Effector memory CD8-positive, alpha-beta T cell (primary cell): ENCODE measurements around the gene OGFOD2.
A peak's percentile ranks its signal among the peaks of the same experiment; 100 is the strongest.

Experiments used
- ATAC-seq: fragments of 150-1000 bp; cut with Tn5 transposase; replicated peaks from 2 replicates; pipeline ENCODE4 v1.10.0; 2021; ENCODE audit warnings: mild to moderate bottlenecking, moderate library complexity
- DNase-seq, 3 experiments: peaks; one replicate each; pipeline ENCODE4 v3.0.0; 2021
- H3K27ac Mint-ChIP-seq, 2 donors: one replicate each; pipeline ENCODE4 v1.8.0; 2022; ENCODE audit warnings: mild to moderate bottlenecking in 2 of 2, mixed read lengths in 2 of 2, moderate library complexity in 2 of 2
- H3K27me3 Mint-ChIP-seq, 2 donors: one replicate each; pipeline ENCODE4 v1.8.0; 2022; ENCODE audit warnings: mixed read lengths in 2 of 2
- H3K36me3 Mint-ChIP-seq: one replicate; pipeline ENCODE4 v1.8.0; 2022; ENCODE audit warnings: mild to moderate bottlenecking, moderate library complexity, mixed read lengths; ENCODE audit not compliant: insufficient read depth
- H3K4me1 Mint-ChIP-seq, 2 donors: one replicate each; pipeline ENCODE4 v1.8.0; 2022; ENCODE audit warnings: low read depth in 2 of 2, mixed read lengths in 2 of 2
- H3K4me3 Mint-ChIP-seq, 2 donors: one replicate each; pipeline ENCODE4 v1.8.0; 2022; ENCODE audit warnings: mild to moderate bottlenecking in 2 of 2, mixed read lengths in 2 of 2, moderate library complexity in 2 of 2
- H3K9me3 Mint-ChIP-seq, 2 donors: one replicate each; pipeline ENCODE4 v1.8.0; 2022; ENCODE audit warnings: mixed read lengths in 2 of 2

The OGFOD2 gene

GRCh38 chr12:122975790-122976647, 975 bp downstream of the OGFOD2 start:
- H3K36me3 Mint-ChIP-seq: peaks cover 17% of the 10 kb centered on the region
- ATAC-seq (no peak), DNase-seq (no peak)
- peak overlapping the region; percentile 98 to 99 for H3K4me3 Mint-ChIP-seq
- H3K9me3 Mint-ChIP-seq: no peaks in the 10 kb centered on the region
- H3K4me1 Mint-ChIP-seq: peaks cover 26% of the 10 kb centered on the region in 2 donors
- H3K27ac Mint-ChIP-seq: peak overlapping the region; percentile 98 to 99
- no peaks in the 10 kb centered on the region for H3K27me3 Mint-ChIP-seq

DNA sequence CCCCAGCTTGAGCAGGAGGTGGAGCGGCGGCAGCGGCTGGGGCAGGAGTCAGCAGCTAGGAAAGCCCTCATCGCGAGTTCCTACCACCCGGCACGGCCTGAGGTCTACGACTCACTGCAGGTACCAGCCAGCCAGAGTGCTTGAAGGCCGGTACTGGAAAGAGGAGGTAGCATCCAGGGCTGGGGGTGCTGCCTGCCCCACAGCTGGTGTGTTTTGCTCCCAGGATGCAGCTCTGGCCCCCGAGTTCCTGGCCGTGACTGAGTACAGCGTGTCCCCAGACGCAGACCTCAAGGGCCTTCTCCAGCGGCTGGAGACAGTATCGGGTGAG, 1.6 kb downstream of the OGFOD2 start:
- Mint-ChIP-seq H3K9me3 (no peaks in the 10 kb centered on the region), H3K36me3 (peaks cover 22% of the 10 kb centered on the region), H3K27ac (peak overlapping the region in 1 of 2 donors; percentile 99), H3K27me3 (no peaks in the 10 kb centered on the region), H3K4me1 (peaks cover 30% of the 10 kb centered on the region in 2 donors), H3K4me3 (peak overlapping the region; percentile 98 to 99)
- no peak for ATAC-seq
- DNase-seq: no peak

DNA sequence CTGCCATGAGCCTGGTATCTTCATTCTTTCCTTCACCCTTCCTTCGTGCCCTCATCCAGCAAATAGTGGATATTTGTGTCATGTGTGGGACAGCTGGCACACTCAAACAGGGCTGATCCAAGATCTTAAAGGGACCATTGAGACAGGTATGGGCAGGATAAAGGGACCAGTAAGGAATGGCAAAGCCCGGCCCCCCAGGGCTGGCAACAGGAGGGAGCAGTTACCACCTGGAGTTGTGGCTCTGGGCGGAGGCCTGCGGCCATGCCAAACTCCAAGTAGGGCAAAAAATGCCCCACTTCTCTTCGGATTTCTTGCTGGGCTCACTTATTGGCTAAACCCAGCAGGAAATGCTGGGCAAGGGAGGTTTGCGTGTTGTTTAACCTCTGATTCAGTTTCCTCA, 2.1 kb downstream of the OGFOD2 start:
- Mint-ChIP-seq H3K27me3 (no peaks in the 10 kb centered on the region), H3K27ac (no peak overlapping the region), H3K4me1 (peaks cover 30 to 35% of the 10 kb centered on the region in 2 donors), H3K4me3 (peak overlapping the region; percentile 98 to 99), H3K36me3 (peaks cover 28% of the 10 kb centered on the region), H3K9me3 (no peaks in the 10 kb centered on the region)
- ATAC-seq (no peak), DNase-seq (no peak)

GRCh38 chr12:122977655-122978392, 2.8 kb downstream of the OGFOD2 start:
- Mint-ChIP-seq H3K4me3 (peak overlapping the region in 1 of 2 donors; percentile 99), H3K27ac (no peak overlapping the region)

GRCh38 chr12:122978507-122978955, 3.5 kb downstream of the OGFOD2 start:
- peak overlapping the region in 1 of 2 donors; percentile 99 for H3K4me3 Mint-ChIP-seq
- peaks cover 40 to 41% of the 10 kb centered on the region in 2 donors for H3K4me1 Mint-ChIP-seq
- peaks cover 33% of the 10 kb centered on the region for H3K36me3 Mint-ChIP-seq
- DNase-seq (no peak), ATAC-seq (no peak)
- H3K27me3 Mint-ChIP-seq: no peaks in the 10 kb centered on the region
- H3K9me3 Mint-ChIP-seq: no peaks in the 10 kb centered on the region
- no peak overlapping the region for H3K27ac Mint-ChIP-seq

More at GRCh38 chr12:122977655-122978392, 2.8 kb downstream of the OGFOD2 start:
- Mint-ChIP-seq H3K36me3 (peaks cover 31% of the 10 kb centered on the region), H3K4me1 (peaks cover 34 to 35% of the 10 kb centered on the region in 2 donors), H3K9me3 (no peaks in the 10 kb centered on the region), H3K27me3 (no peaks in the 10 kb centered on the region)
- no peak for DNase-seq
- ATAC-seq: no peak

DNA sequence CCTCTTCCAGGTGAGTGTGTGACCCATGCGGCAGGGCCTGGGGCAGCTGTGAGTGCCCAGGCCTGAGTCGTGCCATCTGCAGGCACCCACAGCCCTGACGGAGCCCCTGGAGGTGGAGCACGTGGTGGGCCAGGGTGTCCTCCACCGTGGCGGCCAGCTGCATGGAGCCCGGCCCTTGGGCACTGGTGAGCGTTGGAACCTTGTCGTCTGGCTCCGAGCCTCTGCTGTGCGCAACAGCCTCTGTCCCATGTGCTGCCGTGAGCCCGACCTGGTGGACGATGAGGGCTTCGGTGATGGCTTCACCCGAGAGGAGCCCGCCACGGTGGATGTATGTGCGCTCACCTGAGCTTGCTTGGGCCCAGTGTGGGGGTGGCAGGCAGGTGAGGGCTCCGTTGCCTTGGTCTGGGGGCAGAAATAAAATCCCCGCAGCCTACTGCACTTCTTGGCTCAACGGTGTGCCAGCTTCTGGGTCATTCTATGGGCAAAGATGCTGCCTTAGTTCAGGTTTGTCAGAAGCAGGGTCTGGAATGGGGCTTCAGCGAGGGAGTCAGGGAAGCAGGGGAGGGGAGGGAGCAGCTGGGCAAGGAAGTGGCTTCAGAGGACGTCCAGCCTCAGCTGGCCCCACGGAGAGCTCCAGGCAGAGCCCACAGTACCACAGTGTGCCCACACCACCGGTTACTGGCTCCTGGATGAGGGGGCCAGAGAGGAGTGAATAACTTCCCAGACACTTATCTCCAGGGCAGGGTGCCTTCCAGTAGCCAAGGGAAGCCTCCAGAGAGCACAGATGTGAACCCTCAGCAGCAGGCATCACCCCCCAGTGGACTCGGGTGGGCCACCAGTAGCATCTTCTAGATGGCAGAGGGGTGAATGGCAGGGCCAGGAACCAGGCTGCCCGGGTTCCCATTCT, 4.2 kb downstream of the OGFOD2 start:
- DNase-seq (no peak), ATAC-seq (no peak)
- Mint-ChIP-seq H3K36me3 (peaks cover 30% of the 10 kb centered on the region), H3K9me3 (no peaks in the 10 kb centered on the region), H3K27ac (peak overlapping the region; percentile 65 to 70), H3K27me3 (no peaks in the 10 kb centered on the region), H3K4me1 (peaks cover 41 to 43% of the 10 kb centered on the region in 2 donors), H3K4me3 (peak overlapping the region; percentile 91)

DNA sequence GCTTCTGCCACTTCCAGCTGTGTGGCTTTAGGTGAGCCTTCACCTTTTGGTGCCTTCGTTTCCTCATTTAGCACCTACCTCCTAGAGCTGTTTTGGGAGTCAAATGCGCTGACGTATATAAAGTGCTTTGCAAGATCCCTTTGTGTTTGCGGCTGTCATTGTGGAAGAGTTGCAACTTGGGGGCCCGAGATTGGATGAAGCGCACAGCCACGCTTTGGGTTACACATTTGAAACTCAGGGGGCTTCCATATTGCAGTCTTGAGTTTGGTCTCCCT, 4.8 kb downstream of the OGFOD2 start:
- ATAC-seq (no peak), DNase-seq (no peak)
- Mint-ChIP-seq H3K36me3 (peaks cover 28% of the 10 kb centered on the region), H3K9me3 (no peaks in the 10 kb centered on the region), H3K4me1 (peaks cover 38 to 42% of the 10 kb centered on the region in 2 donors), H3K4me3 (peak overlapping the region; percentile 91), H3K27ac (peak overlapping the region; percentile 65 to 70), H3K27me3 (no peaks in the 10 kb centered on the region)

DNA sequence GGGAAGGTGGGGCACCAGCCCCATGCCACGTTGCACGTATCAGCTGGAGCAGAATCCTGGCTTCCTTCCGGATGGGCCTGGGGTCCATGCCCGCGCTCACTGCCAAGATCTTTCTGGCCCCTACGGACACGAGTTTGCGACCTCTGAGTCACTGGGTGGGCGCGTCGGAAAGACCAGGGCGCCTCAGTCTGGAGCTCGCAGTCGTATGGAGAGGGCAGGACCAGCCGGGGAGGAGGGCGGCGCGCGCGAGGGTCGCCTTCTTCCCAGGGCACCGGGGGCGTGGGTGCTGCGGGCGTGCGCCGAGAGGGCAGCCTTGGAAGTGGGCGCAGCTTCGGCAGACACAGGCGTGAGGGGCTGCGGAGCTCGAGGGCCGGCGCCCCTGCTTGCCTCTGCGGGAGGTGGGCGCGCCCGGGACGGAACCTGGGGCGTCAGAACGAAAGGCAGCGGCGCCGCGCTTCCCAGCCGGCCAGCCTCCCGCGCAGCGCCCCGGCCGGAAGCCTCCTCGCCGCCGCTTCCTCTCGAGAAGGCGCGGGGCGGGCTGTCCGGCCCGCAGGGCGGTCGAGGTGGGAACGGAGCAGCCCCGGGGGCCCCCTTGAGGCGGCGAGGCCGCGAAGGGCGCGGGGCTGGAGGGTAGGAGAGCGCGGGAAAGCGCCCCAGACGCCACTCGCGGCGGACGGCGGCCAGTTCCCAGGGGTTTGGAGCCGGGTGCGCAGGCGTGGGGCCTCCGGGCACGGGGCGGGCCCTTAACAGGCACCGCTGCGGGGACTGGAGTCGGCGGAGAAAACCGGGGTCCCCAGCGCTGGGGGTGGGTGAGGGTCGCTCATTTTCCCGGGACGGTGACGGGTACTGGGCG, 5.4 kb downstream of the OGFOD2 start, which contains the start of gene ARL6IP4:
Gene ARL6IP4, plus strand, starts transcription at position 499 of the 853 bp plus-strand sequence. CDS start 459 bp downstream, outside the sequence.
- Mint-ChIP-seq H3K4me1 (peaks cover 38 to 41% of the 10 kb centered on the region in 2 donors), H3K36me3 (peaks cover 23% of the 10 kb centered on the region), H3K27me3 (no peaks in the 10 kb centered on the region), H3K27ac (peak within 1 kb of the TSS; percentile 68 to 89), H3K4me3 (peak within 1 kb of the TSS; percentile 91), H3K9me3 (no peaks in the 10 kb centered on the region)
- ATAC-seq (peak; percentile 84), DNase-seq (peak; percentile 51 to 61 (median 59))

DNA sequence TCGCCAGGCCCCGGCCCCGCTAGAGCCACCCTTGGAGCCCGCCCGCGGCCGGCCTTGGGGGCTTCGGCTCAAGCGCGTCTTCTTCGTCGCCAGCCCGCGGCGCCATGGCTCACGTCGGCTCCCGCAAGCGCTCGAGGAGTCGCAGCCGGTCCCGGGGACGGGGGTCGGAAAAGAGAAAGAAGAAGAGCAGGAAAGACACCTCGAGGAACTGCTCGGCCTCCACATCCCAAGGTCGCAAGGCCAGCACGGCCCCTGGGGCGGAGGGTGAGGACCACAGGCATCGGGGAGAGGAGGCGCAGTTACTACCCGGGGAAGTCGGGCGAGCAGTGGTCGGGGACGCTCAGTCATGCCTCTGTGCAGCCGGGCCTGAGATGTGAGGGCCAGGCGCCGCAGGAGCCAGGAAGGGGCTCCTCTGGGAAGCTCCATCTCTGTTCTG, 6.0 kb downstream of the OGFOD2 start:
- Mint-ChIP-seq H3K27ac (peak overlapping the region; percentile 68 to 89), H3K4me3 (peak overlapping the region; percentile 91), H3K36me3 (peaks cover 23% of the 10 kb centered on the region), H3K9me3 (no peaks in the 10 kb centered on the region), H3K27me3 (no peaks in the 10 kb centered on the region), H3K4me1 (peaks cover 32 to 37% of the 10 kb centered on the region in 2 donors)
- peak; percentile 29 for ATAC-seq
- peak in 1 of 3 experiments; percentile 29 for DNase-seq

DNA sequence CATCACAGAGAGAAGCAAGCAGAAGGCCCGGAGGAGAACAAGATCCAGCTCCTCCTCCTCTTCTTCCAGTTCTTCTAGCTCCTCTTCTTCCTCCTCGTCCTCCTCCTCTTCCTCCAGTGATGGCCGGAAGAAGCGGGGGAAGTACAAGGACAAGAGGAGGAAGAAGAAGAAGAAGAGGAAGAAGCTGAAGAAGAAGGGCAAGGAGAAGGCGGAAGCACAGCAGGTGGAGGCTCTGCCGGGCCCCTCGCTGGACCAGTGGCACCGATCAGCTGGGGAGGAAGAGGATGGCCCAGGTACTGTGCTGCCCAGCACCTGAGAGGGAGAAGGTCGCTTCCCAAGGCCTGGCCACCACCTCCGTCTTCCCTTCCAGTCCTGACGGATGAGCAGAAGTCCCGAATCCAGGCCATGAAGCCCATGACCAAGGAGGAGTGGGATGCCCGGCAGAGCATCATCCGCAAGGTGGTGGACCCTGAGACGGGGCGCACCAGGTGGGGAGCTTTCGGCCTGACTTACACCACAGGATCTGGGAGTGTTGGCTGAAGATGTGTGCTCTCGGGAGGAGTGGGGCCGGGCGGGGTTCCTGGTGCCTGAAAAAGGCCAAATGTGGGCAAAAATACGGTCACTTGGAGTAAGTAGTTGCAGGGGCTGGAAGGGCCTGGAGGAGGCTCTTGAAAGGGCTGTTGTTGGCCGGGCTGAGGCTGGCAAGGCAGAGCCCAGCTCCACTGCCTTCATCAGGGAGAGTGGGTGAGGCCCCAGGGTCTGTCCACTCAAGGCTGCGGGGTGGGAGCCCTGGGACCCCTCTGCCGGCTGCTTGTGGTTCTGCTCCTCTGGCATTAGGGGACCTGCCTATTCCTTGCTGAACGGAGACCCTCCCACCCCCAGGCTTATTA, 6.8 kb downstream of the OGFOD2 start:
- DNase-seq: no peak
- no peak for ATAC-seq
- no peaks in the 10 kb centered on the region for H3K9me3 Mint-ChIP-seq
- H3K36me3 Mint-ChIP-seq: peaks cover 28% of the 10 kb centered on the region
- peak overlapping the region; percentile 68 to 89 for H3K27ac Mint-ChIP-seq
- peaks cover 29 to 32% of the 10 kb centered on the region in 2 donors for H3K4me1 Mint-ChIP-seq
- peak overlapping the region; percentile 91 for H3K4me3 Mint-ChIP-seq
- H3K27me3 Mint-ChIP-seq: no peaks in the 10 kb centered on the region

GRCh38 chr12:122982477-122982815, 7.4 kb downstream of the OGFOD2 start:
- Mint-ChIP-seq H3K36me3 (peaks cover 28% of the 10 kb centered on the region), H3K4me1 (peaks cover 29 to 32% of the 10 kb centered on the region in 2 donors), H3K27me3 (no peaks in the 10 kb centered on the region), H3K4me3 (peak overlapping the region; percentile 91), H3K27ac (peak overlapping the region in 1 of 2 donors; percentile 78), H3K9me3 (no peaks in the 10 kb centered on the region)
- ATAC-seq (no peak), DNase-seq (no peak)
